ENCODE data around the gene KCNQ1.
"Not testable (repeated sequence)": the region's sequence is repeated elsewhere in the genome, so short reads cannot be mapped to it uniquely, and the experiment has no call there.

Gene KCNQ1

DNA sequence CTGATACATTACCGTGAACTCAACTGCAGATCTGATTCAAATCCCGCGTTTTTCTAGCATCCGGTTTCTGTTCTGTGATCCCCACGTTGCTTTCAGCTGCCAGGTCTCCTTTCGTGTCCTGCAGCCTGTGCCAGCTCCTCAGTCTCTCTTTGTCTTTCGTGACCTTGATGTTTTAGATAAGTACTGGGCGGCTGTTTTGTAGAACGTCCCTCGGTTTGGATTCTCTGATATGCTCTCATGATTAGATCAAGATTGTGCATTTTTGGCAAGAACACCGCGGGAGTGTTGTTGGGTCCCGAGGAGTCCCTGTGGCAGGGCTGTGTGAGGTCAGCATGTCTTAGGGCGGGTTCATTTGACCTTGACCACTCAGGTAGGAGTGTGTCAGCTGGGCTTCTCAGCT lies 38.6 kb downstream of the KCNQ1 start:
- H3K9me3 ChIP-seq (ENCODE audit: control insufficient read depth in 2 of 2, low read length in 2 of 2), result peaks cover 0 to 5% of the 10 kb centered on the region in 2 donors
- H3K9ac ChIP-seq (ENCODE audit: low read depth in 1 of 2, low read length in 2 of 2), result no peak overlapping the region
- H3K27ac ChIP-seq (ENCODE audit: low read depth in 2 of 2, low read length in 2 of 2), result no peak overlapping the region
- no peak overlapping the region for H3K4me3 ChIP-seq (ENCODE audit: low read length in 2 of 2)
- H3K36me3 ChIP-seq (ENCODE audit: control insufficient read depth in 2 of 2, insufficient read depth in 2 of 2, low read length in 2 of 2), result no peaks in the 10 kb centered on the region
- no peaks in the 10 kb centered on the region for H3K27me3 ChIP-seq (ENCODE audit: control insufficient read depth in 2 of 2, insufficient read depth in 2 of 2, low read length in 2 of 2)
- H3K4me1 ChIP-seq (ENCODE audit: control insufficient read depth in 2 of 2, insufficient read depth in 2 of 2, low read length in 2 of 2), result peaks cover 0 to 4% of the 10 kb centered on the region in 2 donors

DNA sequence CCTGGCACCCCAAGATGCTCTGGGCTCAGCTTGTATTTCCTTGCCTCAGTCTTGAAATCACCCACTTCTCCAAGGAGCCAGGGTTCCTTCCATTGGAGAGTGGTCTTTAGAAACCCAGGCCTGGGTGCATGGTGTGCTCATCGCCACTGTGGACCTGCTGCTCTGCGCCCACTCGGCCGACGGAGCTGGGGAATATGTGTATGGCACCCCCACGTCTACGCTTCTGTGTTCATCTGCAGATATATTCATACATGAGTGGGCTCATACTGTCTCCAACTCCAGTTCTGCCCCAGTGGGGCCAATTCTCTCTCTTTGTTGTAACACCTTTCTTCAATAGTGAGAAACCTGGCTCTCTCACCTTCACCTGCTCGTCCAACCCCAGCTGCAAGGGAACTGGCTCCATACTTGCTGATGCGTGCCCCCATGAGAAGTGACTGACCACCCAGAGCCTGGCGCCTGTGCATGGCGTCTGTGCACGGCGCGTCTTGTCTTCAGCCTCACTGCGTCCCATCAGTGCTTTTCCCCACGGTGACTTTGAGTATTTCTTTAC lies 39.8 kb downstream of the KCNQ1 start:
- Histone ChIP-seq H3K4me3 (ENCODE audit: low read length in 2 of 2) (no peak overlapping the region), H3K9me3 (ENCODE audit: control insufficient read depth in 2 of 2, low read length in 2 of 2) (peaks cover 0 to 5% of the 10 kb centered on the region in 2 donors), H3K36me3 (ENCODE audit: control insufficient read depth in 2 of 2, insufficient read depth in 2 of 2, low read length in 2 of 2) (no peaks in the 10 kb centered on the region), H3K4me1 (ENCODE audit: control insufficient read depth in 2 of 2, insufficient read depth in 2 of 2, low read length in 2 of 2) (peaks cover 0 to 4% of the 10 kb centered on the region in 2 donors), H3K9ac (ENCODE audit: low read depth in 1 of 2, low read length in 2 of 2) (no peak overlapping the region), H3K27me3 (ENCODE audit: control insufficient read depth in 2 of 2, insufficient read depth in 2 of 2, low read length in 2 of 2) (no peaks in the 10 kb centered on the region), H3K27ac (ENCODE audit: low read depth in 2 of 2, low read length in 2 of 2) (no peak overlapping the region)

DNA sequence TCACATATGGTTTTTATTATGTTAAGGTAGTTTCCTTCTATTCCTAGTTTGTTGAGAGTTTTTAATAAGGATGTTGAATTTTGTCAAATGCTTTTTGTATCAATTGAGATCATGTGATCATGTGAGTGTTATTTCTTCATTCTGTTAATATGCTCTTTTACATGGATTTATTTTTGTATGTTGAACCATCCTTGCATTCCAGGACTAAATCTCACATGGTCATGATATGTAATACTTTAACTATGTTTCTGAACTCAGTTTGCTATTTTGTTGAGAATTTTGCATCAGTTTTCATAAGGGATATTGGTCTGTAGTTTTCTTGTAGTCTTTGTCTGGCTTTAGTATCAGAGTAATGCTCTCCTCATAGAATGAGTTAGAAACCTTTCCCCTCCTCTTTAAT lies 43.2 kb downstream of the KCNQ1 start:
- H3K9me3 ChIP-seq (ENCODE audit: control insufficient read depth in 2 of 2, low read length in 2 of 2), result peaks cover 0 to 5% of the 10 kb centered on the region in 2 donors
- H3K27ac ChIP-seq (ENCODE audit: low read depth in 2 of 2, low read length in 2 of 2), result no peak overlapping the region
- no peaks in the 10 kb centered on the region for H3K36me3 ChIP-seq (ENCODE audit: control insufficient read depth in 2 of 2, insufficient read depth in 2 of 2, low read length in 2 of 2)
- no peak overlapping the region for H3K9ac ChIP-seq (ENCODE audit: low read depth in 1 of 2, low read length in 2 of 2)
- H3K4me3 ChIP-seq (ENCODE audit: low read length in 2 of 2), result no peak overlapping the region
- no peaks in the 10 kb centered on the region for H3K4me1 ChIP-seq (ENCODE audit: control insufficient read depth in 2 of 2, insufficient read depth in 2 of 2, low read length in 2 of 2)
- no peaks in the 10 kb centered on the region for H3K27me3 ChIP-seq (ENCODE audit: control insufficient read depth in 2 of 2, insufficient read depth in 2 of 2, low read length in 2 of 2)

DNA sequence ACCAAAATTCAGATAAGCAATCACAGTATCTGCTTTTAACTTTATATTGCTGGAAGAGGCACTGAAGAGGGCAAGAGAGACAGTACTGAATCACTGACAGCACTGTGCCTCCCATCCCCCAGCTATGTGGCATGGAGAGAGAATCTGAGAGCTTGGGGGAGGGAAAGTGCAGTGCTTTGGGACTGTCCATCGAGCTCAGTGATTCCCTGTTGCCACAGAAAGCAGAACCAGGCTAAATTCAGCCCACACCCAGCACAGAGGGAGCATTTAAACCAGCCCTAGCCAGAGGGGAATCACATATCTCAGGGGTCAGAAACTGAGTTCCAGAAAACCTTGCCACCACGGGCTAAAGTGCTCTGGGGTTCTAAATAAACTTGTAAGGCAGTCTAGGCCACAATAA lies 44.3 kb downstream of the KCNQ1 start:
- Histone ChIP-seq H3K4me1 (ENCODE audit: control insufficient read depth in 2 of 2, insufficient read depth in 2 of 2, low read length in 2 of 2) (no peaks in the 10 kb centered on the region), H3K27ac (ENCODE audit: low read depth in 2 of 2, low read length in 2 of 2) (no peak overlapping the region), H3K36me3 (ENCODE audit: control insufficient read depth in 2 of 2, insufficient read depth in 2 of 2, low read length in 2 of 2) (no peaks in the 10 kb centered on the region), H3K4me3 (ENCODE audit: low read length in 2 of 2) (no peak overlapping the region), H3K27me3 (ENCODE audit: control insufficient read depth in 2 of 2, insufficient read depth in 2 of 2, low read length in 2 of 2) (no peaks in the 10 kb centered on the region), H3K9me3 (ENCODE audit: control insufficient read depth in 2 of 2, low read length in 2 of 2) (peaks cover 0 to 5% of the 10 kb centered on the region in 2 donors), H3K9ac (ENCODE audit: low read depth in 1 of 2, low read length in 2 of 2) (no peak overlapping the region)

DNA sequence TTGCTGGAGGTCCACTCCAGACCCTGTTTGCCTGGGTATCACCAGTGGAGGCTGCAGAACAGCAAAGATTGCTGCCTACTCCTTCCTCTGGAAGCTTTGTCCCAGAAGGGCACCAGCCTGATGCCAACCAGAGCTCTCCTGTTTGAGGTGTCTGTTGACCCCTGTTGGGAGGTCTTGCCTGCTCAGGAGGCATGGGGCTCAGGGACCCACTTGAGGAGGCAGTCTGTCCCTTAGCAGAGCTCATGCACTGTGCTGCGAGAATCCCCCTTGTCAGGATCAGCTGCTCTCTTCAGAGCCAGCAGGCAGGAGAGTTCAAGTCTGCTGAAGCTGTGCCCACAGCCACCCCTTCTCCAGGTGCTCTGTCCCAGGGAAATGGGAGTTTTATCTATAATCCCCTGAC lies 53.1 kb downstream of the KCNQ1 start:
- not testable (repeated sequence) for H3K36me3 ChIP-seq (ENCODE audit: control insufficient read depth in 2 of 2, insufficient read depth in 2 of 2, low read length in 2 of 2); H3K9ac ChIP-seq (ENCODE audit: low read depth in 1 of 2, low read length in 2 of 2); H3K9me3 ChIP-seq (ENCODE audit: control insufficient read depth in 2 of 2, low read length in 2 of 2); H3K27ac ChIP-seq (ENCODE audit: low read depth in 2 of 2, low read length in 2 of 2); H3K4me3 ChIP-seq (ENCODE audit: low read length in 2 of 2); H3K4me1 ChIP-seq (ENCODE audit: control insufficient read depth in 2 of 2, insufficient read depth in 2 of 2, low read length in 2 of 2); H3K27me3 ChIP-seq (ENCODE audit: control insufficient read depth in 2 of 2, insufficient read depth in 2 of 2, low read length in 2 of 2)

DNA sequence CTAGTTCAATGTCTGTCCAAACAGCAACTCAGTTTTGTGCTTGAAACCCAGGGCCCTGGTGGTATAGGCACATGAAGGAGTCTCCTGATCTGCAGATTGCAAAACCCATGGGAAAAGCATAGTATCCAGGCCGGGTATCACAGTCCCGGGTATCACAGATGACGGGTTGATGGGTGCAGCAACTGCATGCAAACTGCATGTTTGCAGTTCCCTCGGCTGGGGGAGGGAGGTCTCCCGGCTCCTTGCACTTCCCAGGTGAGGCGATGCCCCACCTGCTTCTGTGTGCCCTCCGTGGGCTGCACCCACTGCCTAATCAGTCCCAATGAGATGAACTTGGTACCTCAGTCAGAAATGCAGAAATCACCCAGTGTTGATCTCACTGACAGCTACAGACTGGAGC lies 53.9 kb downstream of the KCNQ1 start:
- Histone ChIP-seq H3K4me3 (ENCODE audit: low read length in 2 of 2) (no peak overlapping the region), H3K27ac (ENCODE audit: low read depth in 2 of 2, low read length in 2 of 2) (no peak overlapping the region), H3K9me3 (ENCODE audit: control insufficient read depth in 2 of 2, low read length in 2 of 2) (peaks cover 0 to 4% of the 10 kb centered on the region in 2 donors)

DNA sequence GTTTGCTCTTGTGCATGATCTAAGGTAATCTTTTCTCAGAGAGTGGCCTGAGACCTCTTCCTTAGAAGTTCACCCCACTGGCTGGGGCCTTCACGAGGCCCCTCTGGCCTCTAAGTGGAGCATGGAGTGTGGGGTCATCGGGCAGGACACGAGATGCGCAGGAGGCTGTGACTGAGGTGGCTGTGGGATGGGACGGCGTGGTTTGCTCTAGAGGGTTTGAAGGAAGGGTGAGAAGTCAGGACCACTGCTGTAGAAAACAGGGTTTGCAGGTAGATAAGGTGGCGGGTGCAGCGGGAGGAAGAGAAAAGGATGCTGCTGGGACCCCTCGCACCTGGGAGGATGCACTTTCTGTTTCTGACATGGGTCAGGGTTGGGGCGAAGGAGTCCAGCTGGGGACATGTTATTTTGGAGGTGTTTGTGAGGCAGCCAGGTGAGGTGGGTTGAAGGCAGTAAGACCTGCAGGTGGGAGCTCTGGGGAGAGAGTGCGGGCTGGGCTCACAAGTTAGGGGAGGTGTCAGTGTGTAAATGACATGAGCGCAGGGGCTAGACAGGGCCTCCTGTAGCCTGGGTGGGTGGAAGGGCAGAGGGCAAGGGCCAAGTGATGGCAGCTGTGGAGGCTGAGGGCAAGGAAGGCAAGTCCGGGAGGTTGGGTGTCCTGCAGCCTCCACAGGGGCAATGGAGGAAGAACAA lies 62.5 kb downstream of the KCNQ1 start:
- H3K9me3 ChIP-seq (ENCODE audit: control insufficient read depth in 2 of 2, low read length in 2 of 2), result no peaks in the 10 kb centered on the region
- H3K36me3 ChIP-seq (ENCODE audit: control insufficient read depth in 2 of 2, insufficient read depth in 2 of 2, low read length in 2 of 2), result no peaks in the 10 kb centered on the region
- no peaks in the 10 kb centered on the region for H3K4me1 ChIP-seq (ENCODE audit: control insufficient read depth in 2 of 2, insufficient read depth in 2 of 2, low read length in 2 of 2)

More for the DNA sequence above, 53.9 kb downstream of the KCNQ1 start:
- Histone ChIP-seq H3K9ac (ENCODE audit: low read depth in 1 of 2, low read length in 2 of 2) (no peak overlapping the region), H3K4me1 (ENCODE audit: control insufficient read depth in 2 of 2, insufficient read depth in 2 of 2, low read length in 2 of 2) (no peaks in the 10 kb centered on the region), H3K36me3 (ENCODE audit: control insufficient read depth in 2 of 2, insufficient read depth in 2 of 2, low read length in 2 of 2) (no peaks in the 10 kb centered on the region), H3K27me3 (ENCODE audit: control insufficient read depth in 2 of 2, insufficient read depth in 2 of 2, low read length in 2 of 2) (no peaks in the 10 kb centered on the region)

DNA sequence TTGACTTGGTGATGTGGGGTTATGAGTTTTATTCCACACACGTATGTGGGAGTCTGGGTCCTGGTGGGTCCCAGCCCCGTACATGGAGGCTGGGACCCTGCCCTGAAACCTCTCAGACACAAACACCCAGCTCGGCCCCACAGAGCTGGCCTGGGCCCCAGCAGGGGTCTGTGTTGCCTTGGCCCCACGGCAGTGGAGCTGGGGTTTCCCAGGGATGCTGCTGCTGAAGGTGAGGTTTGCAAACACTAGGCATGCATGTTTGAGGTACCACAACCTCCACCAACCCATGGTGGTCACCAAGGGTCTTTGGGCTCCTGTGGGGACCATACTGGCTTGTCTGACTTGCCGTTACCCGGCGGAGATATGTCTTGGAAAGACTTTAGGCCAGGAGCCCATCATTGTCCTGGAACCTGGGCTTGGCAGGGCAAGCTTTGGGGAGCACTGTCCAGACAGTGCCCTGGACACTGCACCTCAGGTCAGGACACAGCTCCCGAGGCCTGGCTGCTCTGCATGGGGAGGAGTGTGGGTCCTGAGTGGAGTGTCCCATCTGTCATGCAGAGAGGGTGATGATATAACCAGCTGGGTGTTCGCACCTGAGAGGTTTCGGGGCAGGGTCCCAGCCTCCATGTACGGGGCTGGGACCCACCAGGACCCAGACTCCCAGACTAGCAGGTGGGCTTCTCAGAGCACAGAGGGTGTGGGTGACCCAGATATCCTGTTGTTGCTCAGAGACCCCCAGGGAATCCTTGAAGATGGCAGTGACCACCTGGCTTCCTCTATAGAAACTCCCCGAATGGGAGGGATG lies 63.3 kb downstream of the KCNQ1 start:
- H3K27ac ChIP-seq (ENCODE audit: low read depth in 2 of 2, low read length in 2 of 2), result no peak overlapping the region
- no peak overlapping the region for H3K9ac ChIP-seq (ENCODE audit: low read depth in 1 of 2, low read length in 2 of 2)

More for the DNA sequence above, 62.5 kb downstream of the KCNQ1 start:
- H3K27me3 ChIP-seq (ENCODE audit: control insufficient read depth in 2 of 2, insufficient read depth in 2 of 2, low read length in 2 of 2), result no peaks in the 10 kb centered on the region
- H3K9ac ChIP-seq (ENCODE audit: low read depth in 1 of 2, low read length in 2 of 2), result no peak overlapping the region
- no peak overlapping the region for H3K4me3 ChIP-seq (ENCODE audit: low read length in 2 of 2)
- H3K27ac ChIP-seq (ENCODE audit: low read depth in 2 of 2, low read length in 2 of 2), result no peak overlapping the region

DNA sequence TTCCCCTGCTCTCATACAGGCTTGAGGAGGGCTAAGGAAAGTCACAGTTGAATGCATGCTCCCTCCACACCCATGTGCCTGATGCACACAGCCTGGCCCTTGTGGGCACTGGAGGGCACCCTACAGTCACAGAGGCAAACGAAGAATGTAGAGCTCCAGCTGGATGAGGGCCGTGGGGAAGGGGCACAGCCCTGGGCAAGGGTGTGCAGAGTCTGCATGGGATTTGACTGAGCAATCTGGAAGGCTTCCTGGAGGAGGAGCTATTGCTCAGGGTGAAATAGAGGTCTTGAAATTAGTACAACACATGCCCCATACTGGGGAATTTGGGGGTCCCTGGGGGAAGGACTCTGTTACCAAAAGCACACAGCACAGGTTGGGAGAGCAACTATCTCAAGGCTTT lies 64.0 kb downstream of the KCNQ1 start:
- H3K36me3 ChIP-seq (ENCODE audit: control insufficient read depth in 2 of 2, insufficient read depth in 2 of 2, low read length in 2 of 2), result no peaks in the 10 kb centered on the region
- H3K27me3 ChIP-seq (ENCODE audit: control insufficient read depth in 2 of 2, insufficient read depth in 2 of 2, low read length in 2 of 2), result no peaks in the 10 kb centered on the region
- no peaks in the 10 kb centered on the region for H3K9me3 ChIP-seq (ENCODE audit: control insufficient read depth in 2 of 2, low read length in 2 of 2)
- H3K9ac ChIP-seq (ENCODE audit: low read depth in 1 of 2, low read length in 2 of 2), result no peak overlapping the region
- H3K27ac ChIP-seq (ENCODE audit: low read depth in 2 of 2, low read length in 2 of 2), result no peak overlapping the region
- H3K4me3 ChIP-seq (ENCODE audit: low read length in 2 of 2), result no peak overlapping the region
- peaks cover 0 to 5% of the 10 kb centered on the region in 2 donors for H3K4me1 ChIP-seq (ENCODE audit: control insufficient read depth in 2 of 2, insufficient read depth in 2 of 2, low read length in 2 of 2)

More for the DNA sequence above, 63.3 kb downstream of the KCNQ1 start:
- Histone ChIP-seq H3K9me3 (ENCODE audit: control insufficient read depth in 2 of 2, low read length in 2 of 2) (no peaks in the 10 kb centered on the region), H3K36me3 (ENCODE audit: control insufficient read depth in 2 of 2, insufficient read depth in 2 of 2, low read length in 2 of 2) (no peaks in the 10 kb centered on the region), H3K27me3 (ENCODE audit: control insufficient read depth in 2 of 2, insufficient read depth in 2 of 2, low read length in 2 of 2) (no peaks in the 10 kb centered on the region), H3K4me3 (ENCODE audit: low read length in 2 of 2) (no peak overlapping the region), H3K4me1 (ENCODE audit: control insufficient read depth in 2 of 2, insufficient read depth in 2 of 2, low read length in 2 of 2) (peaks cover 0 to 3% of the 10 kb centered on the region in 2 donors)

DNA sequence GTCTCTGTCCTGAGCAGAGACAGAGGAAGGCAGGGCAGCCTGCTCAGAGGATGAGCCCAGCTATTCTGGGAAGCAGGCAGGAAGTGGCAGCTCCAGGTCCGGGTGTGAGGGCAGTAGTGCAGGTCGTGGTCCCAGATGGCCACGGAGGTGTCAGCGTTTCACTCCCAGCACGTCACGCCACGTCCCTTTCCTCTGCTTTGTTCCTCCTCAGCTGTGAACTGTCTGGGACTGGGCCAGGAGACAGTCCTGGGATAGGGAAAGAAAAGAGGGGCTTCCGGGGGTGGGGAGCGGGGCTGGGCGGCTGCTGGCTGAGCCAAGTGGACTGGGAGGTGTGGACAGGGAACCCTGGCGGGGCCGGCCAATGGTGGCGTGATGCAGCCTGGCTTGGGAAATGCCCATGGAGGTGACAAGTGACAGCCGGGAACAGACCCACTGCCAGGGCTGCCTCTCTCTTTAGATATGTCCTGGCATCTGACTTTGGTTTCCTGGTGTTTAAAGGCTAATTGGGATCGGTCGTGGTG lies 64.7 kb downstream of the KCNQ1 start:
- H3K9ac ChIP-seq (ENCODE audit: low read depth in 1 of 2, low read length in 2 of 2), result no peak overlapping the region
- H3K36me3 ChIP-seq (ENCODE audit: control insufficient read depth in 2 of 2, insufficient read depth in 2 of 2, low read length in 2 of 2), result no peaks in the 10 kb centered on the region
- no peak overlapping the region for H3K4me3 ChIP-seq (ENCODE audit: low read length in 2 of 2)
- H3K27ac ChIP-seq (ENCODE audit: low read depth in 2 of 2, low read length in 2 of 2), result no peak overlapping the region
- peaks cover 0 to 5% of the 10 kb centered on the region in 2 donors for H3K4me1 ChIP-seq (ENCODE audit: control insufficient read depth in 2 of 2, insufficient read depth in 2 of 2, low read length in 2 of 2)
- no peaks in the 10 kb centered on the region for H3K27me3 ChIP-seq (ENCODE audit: control insufficient read depth in 2 of 2, insufficient read depth in 2 of 2, low read length in 2 of 2)
- no peaks in the 10 kb centered on the region for H3K9me3 ChIP-seq (ENCODE audit: control insufficient read depth in 2 of 2, low read length in 2 of 2)

All from mucosa of rectum (tissue), 2 donors.